GM21360 (cell line): ENCODE data around the gene CFAP161.

Experiments
- ATAC-seq: cut with Tn5 transposase; IDR thresholded peaks from one replicate; pipeline ENCODE4 v1.9.1; 2021; ENCODE audit warnings: mild to moderate bottlenecking, moderate library complexity; ENCODE audit not compliant: unreplicated experiment

CFAP161 gene, protein sequence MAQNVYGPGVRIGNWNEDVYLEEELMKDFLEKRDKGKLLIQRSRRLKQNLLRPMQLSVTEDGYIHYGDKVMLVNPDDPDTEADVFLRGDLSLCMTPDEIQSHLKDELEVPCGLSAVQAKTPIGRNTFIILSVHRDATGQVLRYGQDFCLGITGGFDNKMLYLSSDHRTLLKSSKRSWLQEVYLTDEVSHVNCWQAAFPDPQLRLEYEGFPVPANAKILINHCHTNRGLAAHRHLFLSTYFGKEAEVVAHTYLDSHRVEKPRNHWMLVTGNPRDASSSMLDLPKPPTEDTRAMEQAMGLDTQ

GRCh38 chr15:81133782-81134461 is at the start of gene CFAP161:
TSS of gene CFAP161 (plus strand) at chr15:81134270. CDS start at chr15:81134330, 60 bp downstream.
- no peak for ATAC-seq

DNA sequence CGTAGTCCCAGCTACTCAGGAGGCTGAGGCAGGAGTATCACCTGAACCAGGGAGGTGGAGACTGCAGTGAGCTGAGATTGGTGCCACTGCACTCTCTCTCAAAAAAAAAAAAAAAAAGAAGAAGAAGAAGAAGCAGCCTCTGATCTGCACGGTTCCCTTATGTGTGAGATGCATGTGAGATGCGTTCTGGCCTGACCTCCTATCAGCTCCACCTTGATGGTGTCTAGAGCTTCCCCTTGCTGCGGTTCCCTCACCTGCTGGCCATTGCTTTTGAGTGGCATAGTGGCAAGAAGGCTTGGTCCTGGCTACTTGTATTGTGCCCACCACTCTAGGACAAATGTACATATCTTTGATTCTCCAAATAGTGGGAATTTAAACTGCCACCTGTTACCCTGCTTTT is 49.4 kb upstream of the CFAP161 start:
- no peak for ATAC-seq

GRCh38 chr15:81085213-81085612 is 48.9 kb upstream of the CFAP161 start:
- ATAC-seq: no peak

GRCh38 chr15:81085898-81086297 is 48.2 kb upstream of the CFAP161 start:
- ATAC-seq: no peak

- no peak for ATAC-seq
Measured at GRCh38 chr15:81087066-81087465, 47.0 kb upstream of the CFAP161 start.

DNA sequence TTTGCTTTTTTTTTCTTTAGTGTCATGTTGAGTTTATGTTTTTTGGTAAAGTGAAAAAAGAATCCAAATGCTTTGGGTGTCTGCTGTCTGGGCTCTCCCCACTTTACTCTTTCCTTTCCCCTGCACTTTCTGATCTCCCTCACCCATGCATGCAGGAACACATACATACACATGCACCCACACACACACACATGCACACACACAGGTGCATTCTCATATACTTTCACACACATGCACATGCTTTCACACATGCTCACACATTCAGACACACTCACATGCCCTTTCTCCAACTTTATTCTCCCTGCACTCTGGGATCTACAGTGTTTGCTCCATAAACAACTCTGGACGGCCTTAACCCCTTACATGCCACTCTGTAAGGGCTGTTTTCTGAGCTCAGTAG is 46.4 kb upstream of the CFAP161 start:
- ATAC-seq: no peak

DNA sequence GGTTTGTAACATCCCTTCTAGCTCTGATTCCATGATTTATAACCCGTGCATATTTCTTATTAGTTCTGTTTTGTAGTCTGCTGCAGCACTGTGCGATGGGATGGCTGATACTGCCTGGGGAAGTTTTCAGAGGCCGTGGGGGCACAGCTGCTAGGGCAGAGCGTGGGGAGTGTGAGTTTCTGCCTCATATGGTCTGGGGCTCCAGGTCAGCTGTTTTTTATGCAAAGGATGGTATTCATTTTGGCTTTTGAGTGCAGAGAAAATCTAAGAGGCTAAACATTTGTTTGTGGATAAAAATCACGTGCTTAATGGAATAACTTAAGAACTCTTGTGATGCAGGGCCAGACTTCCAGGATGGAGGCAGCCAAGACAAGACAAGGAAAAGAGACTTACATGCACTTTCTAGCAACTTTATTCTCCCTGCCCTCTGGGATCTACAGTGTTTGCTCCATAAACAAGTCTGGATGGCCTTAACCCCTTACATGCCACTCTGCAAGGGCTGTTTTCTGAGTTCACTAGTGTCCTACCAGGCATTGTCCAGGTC is 45.5 kb upstream of the CFAP161 start:
- no peak for ATAC-seq

GRCh38 chr15:81091889-81092558 is 42.0 kb upstream of the CFAP161 start:
- no peak for ATAC-seq

DNA sequence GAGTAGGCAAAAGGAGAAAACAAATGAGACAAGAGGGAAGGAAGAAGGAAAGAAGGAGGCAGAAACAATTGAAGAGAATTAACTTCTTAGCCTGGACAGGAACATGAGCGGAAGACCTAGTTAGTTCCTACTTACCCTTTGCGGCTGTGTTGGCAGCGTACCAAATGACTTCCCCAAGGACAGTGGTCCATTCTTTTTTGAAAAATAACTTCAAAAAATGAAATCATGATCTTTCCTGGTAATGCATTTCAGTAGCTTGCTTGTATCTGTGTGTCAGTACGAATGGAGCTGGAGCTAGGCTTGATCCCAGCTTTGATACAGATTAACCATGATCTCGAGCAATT is 41.5 kb upstream of the CFAP161 start:
- ATAC-seq: no peak

GRCh38 chr15:81093961-81094360 is 40.1 kb upstream of the CFAP161 start:
- no peak for ATAC-seq

- ATAC-seq: no peak
Measured at GRCh38 chr15:81095690-81096365, 38.2 kb upstream of the CFAP161 start.

GRCh38 chr15:81096398-81096797 is 37.7 kb upstream of the CFAP161 start:
- ATAC-seq: no peak

DNA sequence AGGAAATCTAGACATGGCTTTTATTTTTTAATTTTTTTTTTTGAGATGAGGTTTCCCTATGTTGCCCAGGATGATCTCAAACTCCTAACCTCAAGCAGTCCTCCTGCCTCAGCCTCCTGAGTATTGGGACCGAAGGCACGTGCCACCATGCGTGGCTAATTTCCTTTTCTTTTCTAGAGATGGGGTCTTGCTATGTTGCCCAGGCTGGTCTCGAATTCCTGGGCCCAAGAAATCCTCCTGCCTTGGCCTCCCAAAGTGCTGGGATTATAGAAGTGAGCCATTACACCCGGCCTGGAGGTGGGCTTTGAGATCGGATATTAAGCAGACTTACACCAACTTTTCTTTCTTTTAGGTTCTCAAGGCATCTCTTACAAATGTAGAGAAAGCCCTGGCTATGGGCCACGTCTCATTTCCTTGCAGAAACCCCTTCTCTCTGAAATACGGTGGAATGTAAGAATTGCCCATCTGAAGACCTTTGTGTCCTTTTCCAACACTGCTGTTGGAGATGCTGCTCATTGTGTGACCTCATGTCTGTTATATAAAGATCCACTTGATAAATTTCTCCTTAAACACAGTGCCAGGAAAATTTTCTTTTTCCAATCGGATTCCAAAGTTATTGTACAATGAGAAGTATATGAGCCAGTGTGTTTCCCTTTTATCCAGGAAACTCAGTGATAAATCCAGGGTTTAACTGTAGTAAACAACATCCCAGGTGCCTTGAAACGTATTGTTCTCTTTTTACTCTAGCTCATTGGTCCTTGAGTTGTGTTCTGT is 36.8 kb upstream of the CFAP161 start:
- no peak for ATAC-seq

GRCh38 chr15:81097890-81098280 is 36.2 kb upstream of the CFAP161 start:
- no peak for ATAC-seq

DNA sequence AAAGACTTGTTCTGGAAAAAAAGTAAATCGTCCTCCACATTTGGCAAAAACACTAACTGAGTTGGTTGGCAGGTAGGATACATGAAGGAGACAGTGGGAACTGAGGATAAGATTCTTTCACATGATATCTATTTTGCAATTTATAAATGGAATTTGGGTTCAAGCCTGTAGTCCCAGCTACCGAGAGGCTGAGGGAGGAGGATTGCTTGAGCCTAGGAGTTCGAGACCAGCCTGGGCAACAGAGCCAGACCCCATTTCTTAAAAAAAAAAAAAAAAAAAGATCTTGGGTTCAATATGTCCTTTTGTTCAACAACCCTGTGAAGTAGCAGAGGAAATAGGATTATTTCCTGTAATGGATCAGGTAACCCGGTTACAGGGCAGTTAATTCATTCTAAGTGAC is 35.7 kb upstream of the CFAP161 start:
- ATAC-seq: no peak

DNA sequence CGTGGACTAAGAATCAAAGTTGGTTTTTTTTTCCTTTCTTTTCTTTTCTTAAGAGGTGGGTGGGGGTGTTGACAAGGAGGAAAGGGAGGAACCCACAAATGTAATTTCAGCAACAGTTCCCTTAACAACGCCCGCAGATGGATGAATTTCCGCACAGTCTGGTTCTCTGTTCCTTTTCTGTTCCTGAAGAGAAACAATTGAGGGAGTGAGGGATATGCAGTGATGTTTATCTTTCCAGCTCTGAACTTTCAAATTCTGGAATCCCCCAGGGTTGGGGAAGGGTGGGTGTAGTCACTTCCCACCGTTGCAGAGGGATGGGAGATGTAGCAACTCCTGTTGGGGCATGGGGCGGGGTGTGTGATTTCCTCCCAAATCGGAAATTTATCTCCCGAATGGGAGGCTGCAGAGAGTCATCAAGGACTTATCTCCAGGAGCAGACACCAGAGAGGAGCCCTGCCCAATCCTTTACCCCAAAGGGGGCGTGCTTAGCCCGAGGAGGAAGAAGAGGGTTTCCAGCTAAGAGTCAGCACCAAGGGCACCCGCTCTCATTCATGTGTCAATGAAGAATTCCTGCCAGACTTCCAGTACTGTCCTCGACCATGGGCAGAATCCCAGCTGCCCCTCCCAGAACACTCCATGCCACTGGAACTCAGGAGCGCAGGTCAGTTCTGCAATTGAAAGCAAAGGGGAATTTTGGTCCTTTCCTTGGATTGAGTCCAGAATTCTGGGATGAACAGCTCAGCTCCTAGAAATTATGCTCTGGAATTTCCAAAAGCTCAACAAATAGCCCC is 35.0 kb upstream of the CFAP161 start:
- ATAC-seq: no peak

- ATAC-seq: no peak
Measured at GRCh38 chr15:81101894-81102815, 31.9 kb upstream of the CFAP161 start.

- ATAC-seq: no peak
Measured at GRCh38 chr15:81103857-81104256, 30.2 kb upstream of the CFAP161 start.

DNA sequence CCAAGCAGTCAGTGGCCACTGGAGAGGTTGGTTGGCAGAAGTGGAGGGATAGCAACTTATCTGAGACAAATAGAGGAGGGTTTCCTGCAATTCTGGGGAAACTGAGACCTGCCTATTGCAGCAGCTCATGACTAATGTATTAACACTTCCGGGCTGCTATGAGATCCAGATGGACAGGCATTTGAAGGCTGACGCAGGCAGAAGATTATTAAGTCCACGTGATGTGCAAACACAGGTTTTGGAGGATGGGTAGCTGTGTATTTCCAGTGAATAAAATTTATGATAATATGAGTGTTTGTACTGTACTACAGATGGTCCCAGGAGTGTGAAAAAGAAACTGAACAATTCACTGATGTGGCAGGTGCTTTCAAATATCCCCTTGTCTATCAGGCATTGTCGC is 28.5 kb upstream of the CFAP161 start:
- ATAC-seq: no peak
